Measurements from ENCODE around the gene LRP5. TPM values are rescaled to one million over a fixed set of nuclear protein-coding genes. Genes with fewer than 3 reads are reported as not detected.

The LRP5 gene
- total and polyA plus RNA-seq, 9 of the 15 experiments (the other 6 are each of a cell fraction or from before 2014, with no cell fraction given), result 0.48 to 44.2 (median 13.5) TPM

- TF ChIP-seq NR0B1 (IDR thresholded peaks at IDR 0.05; ENCODE audit: partially characterized antibody) (no peak), ZNF134 (CRISPR knock-in tag; conservative IDR thresholded peaks at IDR 0.05) (peak; percentile 90), MBD2 (IDR thresholded peaks at IDR 0.05; ENCODE audit: borderline replicate concordance, low read depth) (peak; percentile 17; the same call in 1 of the 2 replicates), HNRNPH1 (optimal IDR thresholded peaks at IDR 0.05; ENCODE audit: low read depth, low read length) (no peak), HDAC2 (IDR thresholded peaks at IDR 0.05) (peak; percentile 69; the same call in 1 of the 2 replicates), ZNF766 (CRISPR knock-in tag; conservative IDR thresholded peaks at IDR 0.05) (peak; percentile 90), ZNF263 (CRISPR knock-in tag; IDR thresholded peaks at IDR 0.05; ENCODE audit: borderline replicate concordance) (no peak), TFAP4 (CRISPR knock-in tag; IDR thresholded peaks at IDR 0.05; ENCODE audit: borderline replicate concordance) (peak; percentile 72; the same call in 1 of the 2 replicates), ZNF707 (CRISPR knock-in tag; conservative IDR thresholded peaks at IDR 0.05) (0 out of 2 replicates have a peak, but pooled peaks have one; percentile 27), EP300 (IDR thresholded peaks at IDR 0.05; ENCODE audit: low read length) (peak; percentile 94), ZEB2 (IDR thresholded peaks at IDR 0.05) (peak; percentile 78; the same call in 1 of the 2 replicates), DIDO1 (tag; IDR thresholded peaks at IDR 0.05; ENCODE audit: low read depth) (peak; percentile 41; the same call in 1 of the 2 replicates), NEUROD1 (IDR thresholded peaks at IDR 0.05; ENCODE audit: borderline replicate concordance, low read depth, low read length, partially characterized antibody) (peak; percentile 84), BMI1 (IDR thresholded peaks at IDR 0.05; ENCODE audit: low read length) (no peak), SPI1 (IDR thresholded peaks at IDR 0.05; ENCODE audit: borderline replicate concordance, low read depth, low read length) (no peak), MEF2D (tag; conservative IDR thresholded peaks at IDR 0.05; ENCODE audit: low read depth) (peak; percentile 64), DMBX1 (CRISPR knock-in tag; IDR thresholded peaks at IDR 0.05; ENCODE audit: borderline replicate concordance) (peak; percentile 95), ZBTB33 (CRISPR knock-in tag; IDR thresholded peaks at IDR 0.05) (peak; percentile 78), FUS (optimal IDR thresholded peaks at IDR 0.05; ENCODE audit: low read depth, low read length) (no peak), NFIX (CRISPR knock-in tag; IDR thresholded peaks at IDR 0.05; ENCODE audit: low read depth) (no peak), ZNF764 (CRISPR knock-in tag; IDR thresholded peaks at IDR 0.05; ENCODE audit: low read depth) (no peak), CHD4 (IDR thresholded peaks at IDR 0.05; ENCODE audit: insufficient read depth, insufficient replicate concordance, low read depth, low read length, poor library complexity, severe bottlenecking) (no peak), MAX (CRISPR knock-in tag; IDR thresholded peaks at IDR 0.05) (no peak), ZNF79 (CRISPR knock-in tag; IDR thresholded peaks at IDR 0.05; ENCODE audit: low read depth) (peak; percentile 72)
These were observed 45.2 kb upstream of the LRP5 start (continued) for GRCh38 chr11:68266936-68267880.

Measured in K562 (cell line).